Activated CD4-positive, alpha-beta memory T cell treated with anti-CD3 and anti-CD28 coated beads, Interleukin-2, amount 10 ng/mL, durations not matched to agents 7 days and 5 days (primary cell): ENCODE measurements around the gene SVOPL. TPM values are rescaled to one million over a fixed set of nuclear protein-coding genes. Genes with fewer than 3 reads are reported as not detected.

ENCODE experiments used
- CTCF ChIA-PET: fragments of 350-600 bp; sonication (Branson Sonifier 250); formaldehyde crosslinking; loops from one replicate; lab custom pipeline; 2021; ENCODE audit warnings: antibody characterized with exemption, inconsistent platforms; lab: Charles Lee
- POLR2A ChIA-PET: fragments of 350-600 bp; sonication (Branson Sonifier 250); formaldehyde crosslinking; loops from one replicate; lab custom pipeline; 2021; ENCODE audit warnings: antibody characterized with exemption; lab: Charles Lee
- DNase-seq: peaks from one replicate; pipeline ENCODE4 v3.0.0-alpha.2; 2020
- H3K27ac Mint-ChIP-seq: one replicate; pipeline ENCODE4 v1.8.0; 2021; ENCODE audit warnings: mild to moderate bottlenecking, mixed read lengths
- H3K27me3 Mint-ChIP-seq: one replicate; pipeline ENCODE4 v1.8.0; 2021; ENCODE audit warnings: mixed read lengths
- H3K36me3 Mint-ChIP-seq: one replicate; pipeline ENCODE4 v1.8.0; 2021; ENCODE audit warnings: low read depth, mixed read lengths
- H3K4me1 Mint-ChIP-seq: one replicate; pipeline ENCODE4 v1.8.0; 2021; ENCODE audit warnings: mixed read lengths
- H3K4me3 Mint-ChIP-seq: one replicate; pipeline ENCODE4 v1.8.0; 2021; ENCODE audit warnings: mild to moderate bottlenecking, mixed read lengths
- H3K9me3 Mint-ChIP-seq: one replicate; pipeline ENCODE4 v1.8.0; 2021; ENCODE audit warnings: mixed read lengths
- total RNA-seq, 2 experiments: library from RNA; stranded (reverse); gene quantifications; one replicate each; pipeline ENCODE4 v1.2.3, GENCODE V29; 2021

SVOPL gene
- total RNA-seq, 2 experiments from 2014 or later = not detected

DNA sequence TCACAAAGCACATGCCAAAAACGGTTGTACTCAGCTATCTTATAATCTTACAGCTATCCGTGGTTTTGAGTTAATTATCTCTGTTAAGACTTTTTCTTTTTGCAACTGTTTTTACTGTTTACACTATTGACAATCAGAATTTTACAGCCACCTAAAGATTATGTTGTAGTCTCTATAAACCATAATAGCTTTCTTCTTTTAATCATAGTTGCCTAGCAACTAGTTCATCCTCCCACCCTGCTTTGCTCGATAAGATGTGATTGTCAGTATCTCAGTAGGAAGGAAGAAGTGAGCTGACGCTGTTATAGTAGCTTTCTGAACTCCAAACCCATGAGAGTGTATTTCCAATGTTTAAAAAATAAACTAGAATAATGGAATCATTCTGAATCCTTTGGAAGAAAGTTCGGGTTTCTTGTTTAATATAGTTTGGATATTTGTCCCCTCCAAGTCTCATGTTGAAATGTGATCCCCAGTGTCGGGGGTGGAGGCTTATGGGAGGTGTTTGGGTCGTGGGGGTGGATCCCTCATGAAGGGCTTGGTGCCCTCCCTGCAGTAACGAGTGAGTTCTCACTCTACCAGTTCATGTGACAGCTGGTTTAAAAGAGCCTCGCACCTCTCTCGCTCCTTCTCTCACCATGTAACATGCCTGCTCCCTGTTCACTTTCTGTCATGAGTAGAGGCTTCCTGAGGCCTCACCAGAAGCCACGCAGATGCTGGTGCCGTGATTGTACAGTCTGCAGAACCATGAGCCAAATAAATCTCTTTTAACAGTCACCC lies 68.1 kb downstream of the SVOPL start:
- H3K27ac Mint-ChIP-seq = no peak overlapping the region

GRCh38 chr7:138632384-138632783 lies 68.8 kb downstream of the SVOPL start:
- no peak for DNase-seq
- H3K4me3 Mint-ChIP-seq = no peak overlapping the region
- H3K27ac Mint-ChIP-seq = no peak overlapping the region
- H3K27me3 Mint-ChIP-seq = peaks cover 13% of the 10 kb centered on the region
- no peaks in the 10 kb centered on the region for H3K4me1 Mint-ChIP-seq
- peaks cover 3% of the 10 kb centered on the region for H3K9me3 Mint-ChIP-seq
- CTCF ChIA-PET = no interaction called here
- POLR2A ChIA-PET = no interaction called here
- no peaks in the 10 kb centered on the region for H3K36me3 Mint-ChIP-seq

More for the DNA sequence above, 68.1 kb downstream of the SVOPL start:
- no peaks in the 10 kb centered on the region for H3K4me1 Mint-ChIP-seq
- ChIA-PET POLR2A (no interaction called here), CTCF (no interaction called here)
- DNase-seq = no peak
- no peak overlapping the region for H3K4me3 Mint-ChIP-seq
- peaks cover 11% of the 10 kb centered on the region for H3K27me3 Mint-ChIP-seq
- H3K36me3 Mint-ChIP-seq = no peaks in the 10 kb centered on the region
- peaks cover 1% of the 10 kb centered on the region for H3K9me3 Mint-ChIP-seq

DNA sequence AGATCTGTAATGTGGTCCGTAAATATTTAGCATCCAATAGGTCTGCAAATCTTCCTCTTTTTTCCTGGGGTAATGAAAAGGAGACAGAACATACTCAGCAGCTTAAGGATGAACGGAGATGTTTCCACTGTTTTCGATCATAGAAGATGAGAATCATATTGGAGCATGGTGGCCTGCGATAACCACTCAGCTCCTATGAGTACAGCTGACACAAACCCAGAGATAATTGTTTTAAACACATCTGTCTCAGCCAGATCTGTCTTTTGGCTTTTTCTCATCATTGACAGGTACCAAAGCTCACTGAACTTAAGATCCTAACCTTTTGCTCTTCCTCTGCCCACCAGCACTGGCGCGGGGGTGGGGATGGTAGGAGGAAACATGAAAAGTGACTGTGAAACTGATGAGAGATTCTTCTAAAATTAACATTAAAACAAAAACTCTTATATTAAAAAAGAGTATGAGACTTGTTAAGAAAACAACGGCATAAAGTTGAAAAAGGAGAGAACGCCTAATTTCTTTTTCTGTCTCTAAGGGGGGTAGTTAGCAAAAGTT lies 71.0 kb downstream of the SVOPL start:
- Mint-ChIP-seq H3K36me3 (no peaks in the 10 kb centered on the region), H3K4me1 (peaks cover 16% of the 10 kb centered on the region), H3K27me3 (peaks cover 20% of the 10 kb centered on the region), H3K4me3 (no peak overlapping the region), H3K27ac (no peak overlapping the region), H3K9me3 (peaks cover 3% of the 10 kb centered on the region)
- DNase-seq = no peak
- ChIA-PET POLR2A (no interaction called here), CTCF (no interaction called here)

DNA sequence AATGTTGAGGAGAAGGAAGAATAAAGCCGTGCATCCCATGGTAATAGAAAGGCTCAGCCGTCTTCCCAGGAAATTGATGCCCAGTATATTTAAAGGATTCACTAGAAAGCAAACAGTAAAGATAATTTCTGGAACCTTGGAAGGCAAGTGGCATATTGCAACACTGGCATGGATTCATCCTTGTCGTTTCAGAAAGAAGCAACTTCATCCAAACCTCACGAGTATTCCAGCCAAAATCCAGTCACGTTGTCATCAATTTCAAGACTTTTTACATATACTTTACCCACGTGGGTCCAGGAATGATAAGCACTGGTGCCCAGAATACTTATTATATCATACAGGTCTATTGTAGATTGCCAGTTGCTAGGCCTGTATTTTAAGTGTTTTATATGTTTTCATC lies 73.8 kb downstream of the SVOPL start:
- H3K4me1 Mint-ChIP-seq = peaks cover 26% of the 10 kb centered on the region
- POLR2A ChIA-PET = no interaction called here
- DNase-seq = no peak
- no peak overlapping the region for H3K27ac Mint-ChIP-seq
- CTCF ChIA-PET = no interaction called here
- no peaks in the 10 kb centered on the region for H3K36me3 Mint-ChIP-seq
- no peak overlapping the region for H3K4me3 Mint-ChIP-seq
- H3K9me3 Mint-ChIP-seq = peaks cover 3% of the 10 kb centered on the region
- H3K27me3 Mint-ChIP-seq = peaks cover 24% of the 10 kb centered on the region

DNA sequence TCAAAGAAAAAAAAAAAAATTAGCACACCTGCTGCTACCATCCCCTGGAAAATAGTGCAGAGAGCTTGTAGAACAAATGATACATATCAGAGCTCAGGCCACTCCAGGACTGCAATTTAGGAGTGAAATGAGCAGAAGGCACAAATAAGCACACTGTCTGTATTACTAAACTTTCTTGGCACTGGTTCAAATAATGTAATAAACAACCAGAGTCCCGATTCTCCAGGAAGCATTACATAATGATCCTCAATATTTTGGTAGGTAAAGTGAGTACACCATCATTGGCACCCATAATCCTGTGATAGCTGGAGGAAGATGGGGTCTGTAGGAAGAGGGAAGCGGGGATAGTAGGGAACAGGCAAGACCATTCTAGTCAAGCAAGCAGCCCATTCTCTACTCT lies 74.3 kb downstream of the SVOPL start:
- no peak overlapping the region for H3K4me3 Mint-ChIP-seq
- H3K27me3 Mint-ChIP-seq = peaks cover 24% of the 10 kb centered on the region
- no peaks in the 10 kb centered on the region for H3K36me3 Mint-ChIP-seq
- peaks cover 26% of the 10 kb centered on the region for H3K4me1 Mint-ChIP-seq
- DNase-seq = no peak
- H3K9me3 Mint-ChIP-seq = peaks cover 3% of the 10 kb centered on the region
- ChIA-PET POLR2A (no interaction called here), CTCF (no interaction called here)
- H3K27ac Mint-ChIP-seq = no peak overlapping the region

DNA sequence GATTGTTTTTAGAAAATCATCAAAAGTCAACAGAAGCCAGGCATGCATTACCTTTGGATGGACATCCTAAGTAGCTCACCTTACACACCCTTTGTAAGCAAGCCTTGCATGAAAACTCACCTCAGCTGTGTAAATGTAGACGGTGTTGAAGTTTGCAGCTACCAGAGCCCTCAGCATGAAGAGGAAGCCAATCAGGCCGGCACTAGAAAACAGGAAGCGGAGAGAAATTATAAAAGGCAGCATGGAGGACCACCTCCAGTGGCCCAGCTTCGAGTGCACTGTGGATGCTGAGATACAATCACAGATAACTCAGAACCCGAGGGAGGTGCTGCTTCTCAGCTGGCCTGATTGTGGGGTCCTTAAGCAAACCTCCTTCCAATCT lies 75.3 kb downstream of the SVOPL start:
- H3K4me3 Mint-ChIP-seq = no peak overlapping the region
- H3K36me3 Mint-ChIP-seq = no peaks in the 10 kb centered on the region
- no peak for DNase-seq
- POLR2A ChIA-PET = no interaction called here
- CTCF ChIA-PET = interaction anchor here (1.7 kb wide), 1 partner anchor 113 kb away, joined by 7 read pairs; no protein-coding TSS in a partner anchor
- H3K9me3 Mint-ChIP-seq = peaks cover 3% of the 10 kb centered on the region
- peaks cover 26% of the 10 kb centered on the region for H3K4me1 Mint-ChIP-seq
- peaks cover 20% of the 10 kb centered on the region for H3K27me3 Mint-ChIP-seq
- peak overlapping the region; percentile 56 for H3K27ac Mint-ChIP-seq

DNA sequence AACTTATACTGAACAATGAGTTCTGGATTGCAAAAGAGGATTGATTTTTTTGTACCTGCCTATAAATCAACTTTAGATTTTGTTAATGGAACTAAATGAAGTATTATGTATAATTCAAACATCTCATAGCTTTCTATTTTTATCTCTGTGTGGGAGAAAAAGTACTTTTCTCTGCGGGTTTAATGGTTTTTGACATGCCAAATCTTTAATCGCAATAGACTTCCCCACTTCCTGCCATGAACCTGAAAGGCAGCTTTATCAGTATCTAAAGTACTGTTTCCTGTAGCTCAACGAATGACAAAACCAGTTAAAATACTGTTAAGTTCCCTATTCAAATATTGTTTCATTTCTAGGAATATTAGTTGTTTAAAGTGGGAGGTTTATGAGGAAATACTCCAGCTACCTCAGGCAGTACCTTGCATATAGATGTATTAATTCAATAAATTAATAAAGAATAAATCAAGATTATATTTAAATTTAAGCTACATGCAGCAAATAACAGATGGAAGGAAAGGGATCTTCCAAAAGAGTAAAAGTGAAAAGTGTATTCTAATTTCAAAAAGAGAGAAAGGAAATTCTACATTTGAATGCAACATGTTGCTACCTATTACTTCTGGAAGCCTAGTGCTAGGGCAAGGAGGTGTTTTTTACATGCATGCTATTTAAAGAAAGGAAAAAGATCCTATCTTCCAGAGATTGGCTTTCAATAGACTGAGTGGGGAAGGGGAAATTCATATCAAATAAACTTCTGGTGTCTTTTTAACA lies 75.9 kb downstream of the SVOPL start:
- Mint-ChIP-seq H3K4me1 (peaks cover 26% of the 10 kb centered on the region), H3K9me3 (peaks cover 3% of the 10 kb centered on the region), H3K27ac (peak overlapping the region; percentile 56), H3K4me3 (no peak overlapping the region), H3K27me3 (peaks cover 23% of the 10 kb centered on the region), H3K36me3 (no peaks in the 10 kb centered on the region)
- ChIA-PET CTCF (interaction anchor here (0.8 to 1.7 kb wide), 2 partner anchors 114 to 167 kb away, joined by 3 to 7 read pairs; no protein-coding TSS in a partner anchor), POLR2A (no interaction called here)
- no peak for DNase-seq

GRCh38 chr7:138622841-138623240 lies 78.3 kb downstream of the SVOPL start:
- no peaks in the 10 kb centered on the region for H3K36me3 Mint-ChIP-seq
- POLR2A ChIA-PET = no interaction called here
- no peak overlapping the region for H3K27ac Mint-ChIP-seq
- peaks cover 26% of the 10 kb centered on the region for H3K4me1 Mint-ChIP-seq
- peaks cover 14% of the 10 kb centered on the region for H3K27me3 Mint-ChIP-seq
- no peak for DNase-seq
- no peak overlapping the region for H3K4me3 Mint-ChIP-seq
- peaks cover under 1% of the 10 kb centered on the region for H3K9me3 Mint-ChIP-seq
- CTCF ChIA-PET = no interaction called here

- H3K4me1 Mint-ChIP-seq = no peaks in the 10 kb centered on the region
- no peak overlapping the region for H3K4me3 Mint-ChIP-seq
- ChIA-PET CTCF (no interaction called here), POLR2A (interaction anchor here (1.1 kb wide), 1 partner anchor 21 kb away, joined by 3 read pairs; no protein-coding TSS in a partner anchor)
- H3K27ac Mint-ChIP-seq = no peak overlapping the region
- no peaks in the 10 kb centered on the region for H3K36me3 Mint-ChIP-seq
- no peaks in the 10 kb centered on the region for H3K9me3 Mint-ChIP-seq
- peaks cover 3% of the 10 kb centered on the region for H3K27me3 Mint-ChIP-seq
- no peak for DNase-seq
Observed at GRCh38 chr7:138618933-138619332, 82.2 kb downstream of the SVOPL start.

DNA sequence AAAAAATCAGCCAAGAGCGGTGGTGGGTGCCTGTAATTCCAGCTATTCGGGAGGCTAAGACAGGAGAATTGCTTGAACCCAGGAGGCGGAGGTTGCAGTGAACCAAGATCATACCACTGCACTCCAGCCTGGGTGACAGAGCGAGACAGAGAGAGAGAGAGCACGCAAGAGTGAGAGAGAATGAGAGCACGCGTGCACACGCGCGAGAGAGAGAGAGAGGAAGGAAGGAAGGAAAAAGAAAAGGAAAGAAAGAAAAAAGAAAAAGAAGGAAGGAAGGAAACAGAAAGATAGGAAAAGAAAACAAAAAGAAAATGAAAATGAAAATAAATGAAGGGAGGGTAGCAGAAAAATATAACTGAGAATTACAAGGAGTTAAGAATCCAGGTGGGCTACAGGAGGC lies 82.7 kb downstream of the SVOPL start:
- DNase-seq = no peak
- Mint-ChIP-seq H3K4me3 (no peak overlapping the region), H3K4me1 (no peaks in the 10 kb centered on the region), H3K36me3 (no peaks in the 10 kb centered on the region), H3K27me3 (peaks cover 3% of the 10 kb centered on the region), H3K9me3 (no peaks in the 10 kb centered on the region), H3K27ac (no peak overlapping the region)
- ChIA-PET CTCF (no interaction called here), POLR2A (interaction anchor here (1.1 kb wide), 1 partner anchor 20 kb away, joined by 3 read pairs; no protein-coding TSS in a partner anchor)

- POLR2A ChIA-PET = interaction anchor here (0.9 kb wide), 1 partner anchor 123 kb away, joined by 3 read pairs; no protein-coding TSS in a partner anchor
- Mint-ChIP-seq H3K4me1 (no peaks in the 10 kb centered on the region), H3K36me3 (no peaks in the 10 kb centered on the region), H3K27ac (no peak overlapping the region), H3K9me3 (no peaks in the 10 kb centered on the region), H3K27me3 (peaks cover 3% of the 10 kb centered on the region), H3K4me3 (no peak overlapping the region)
- CTCF ChIA-PET = no interaction called here
- no peak for DNase-seq
Observed at GRCh38 chr7:138616085-138616484, 85.1 kb downstream of the SVOPL start.

GRCh38 chr7:138613630-138614029 lies 87.5 kb downstream of the SVOPL start:
- peaks cover under 1% of the 10 kb centered on the region for H3K4me1 Mint-ChIP-seq
- CTCF ChIA-PET = no interaction called here
- no peak for DNase-seq
- no peak overlapping the region for H3K27ac Mint-ChIP-seq
- no peaks in the 10 kb centered on the region for H3K36me3 Mint-ChIP-seq
- H3K9me3 Mint-ChIP-seq = no peaks in the 10 kb centered on the region
- POLR2A ChIA-PET = no interaction called here
- H3K27me3 Mint-ChIP-seq = no peaks in the 10 kb centered on the region
- H3K4me3 Mint-ChIP-seq = no peak overlapping the region

- Mint-ChIP-seq H3K9me3 (no peaks in the 10 kb centered on the region), H3K27ac (no peak overlapping the region), H3K4me3 (no peak overlapping the region), H3K27me3 (no peaks in the 10 kb centered on the region), H3K4me1 (peaks cover 16% of the 10 kb centered on the region), H3K36me3 (no peaks in the 10 kb centered on the region)
- no peak for DNase-seq
- CTCF ChIA-PET = no interaction called here
- POLR2A ChIA-PET = no interaction called here
Observed at GRCh38 chr7:138610671-138611170, 90.4 kb downstream of the SVOPL start.
